ENCODE data around the gene ZNF175.

The ZNF175 gene

DNA sequence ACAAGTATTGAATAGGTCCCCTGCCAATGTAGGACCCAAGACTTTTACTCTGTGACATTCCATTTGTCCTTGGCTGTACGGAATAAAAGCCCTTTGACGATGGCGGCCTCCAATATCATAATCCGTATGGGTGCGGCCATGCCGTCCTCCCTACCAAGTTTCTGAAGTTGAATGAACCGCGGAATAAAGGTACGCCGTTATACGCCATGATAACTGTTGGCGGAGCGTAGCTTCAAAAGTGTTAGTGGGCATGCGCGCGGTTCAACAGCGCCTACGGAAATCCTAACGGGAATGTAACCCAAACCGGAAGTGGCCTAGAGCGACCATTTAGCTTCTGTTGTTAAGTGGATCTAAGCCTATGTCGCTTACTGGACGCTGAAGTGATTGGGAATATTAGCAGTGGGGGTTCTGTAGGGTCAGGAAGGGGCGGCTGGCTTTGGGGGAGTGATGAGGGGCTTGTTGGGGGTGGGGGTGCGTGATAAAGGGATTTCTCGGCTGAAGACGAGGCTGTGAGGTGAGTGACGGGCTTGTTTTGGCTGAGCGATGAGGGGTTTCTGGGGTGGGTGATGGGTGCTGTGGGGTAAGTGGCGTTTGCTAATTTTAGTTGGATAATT, at the start of gene ZNF175:
Gene ZNF175, plus strand, starts transcription at position 322 of the 614 bp plus-strand sequence. CDS start 2,047 bp downstream, outside the sequence.
- peak; percentile 78 for DNase-seq

- DNase-seq, result no peak
These were observed 49.7 kb upstream of the ZNF175 start for GRCh38 chr19:51521357-51521756.

GRCh38 chr19:51521781-51522180, 49.3 kb upstream of the ZNF175 start:
- DNase-seq, result no peak

GRCh38 chr19:51524666-51525264, 46.3 kb upstream of the ZNF175 start:
- no peak for DNase-seq

- DNase-seq, result no peak
These were observed 45.4 kb upstream of the ZNF175 start for GRCh38 chr19:51525651-51526050.

DNA sequence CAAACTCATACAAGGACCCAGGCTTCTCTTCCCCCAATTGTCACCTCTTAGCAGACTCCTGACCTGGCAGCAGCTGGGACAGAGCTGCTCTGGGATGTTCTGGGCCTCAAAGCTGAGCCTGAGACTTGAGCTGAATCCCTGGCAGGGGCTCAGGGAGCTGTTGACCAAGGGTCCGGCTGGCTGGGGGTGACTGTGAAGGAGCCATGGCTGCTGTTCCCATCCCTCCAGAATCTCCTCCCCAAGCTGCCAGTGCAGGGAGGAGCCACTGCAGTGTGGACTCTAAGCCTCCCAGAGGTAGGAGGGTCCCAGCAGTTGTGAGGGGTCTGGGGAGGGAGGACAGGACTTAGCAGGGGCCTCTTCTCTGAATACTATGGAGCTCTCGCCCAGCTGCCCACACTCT, 41.8 kb upstream of the ZNF175 start:
- DNase-seq, result no peak

DNA sequence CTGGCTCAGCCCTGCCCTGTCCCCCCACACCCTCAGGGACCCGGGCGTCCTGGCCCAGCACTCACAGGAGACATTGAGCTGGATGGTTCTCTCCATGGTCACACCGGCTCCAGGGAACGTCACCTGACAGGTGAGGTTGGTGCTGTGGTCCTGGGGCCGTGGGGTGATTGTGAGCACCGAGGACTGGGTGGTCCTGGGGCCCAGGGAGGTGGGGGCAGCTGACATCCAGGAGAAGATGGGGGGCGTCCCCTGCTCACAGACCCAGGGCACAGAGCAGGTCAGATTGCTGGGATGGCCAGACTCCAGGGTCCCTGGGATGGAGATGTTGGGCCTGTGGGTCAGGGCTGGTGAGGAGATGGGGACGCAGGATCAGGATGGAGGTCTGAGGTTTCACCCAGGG, 40.5 kb upstream of the ZNF175 start:
- DNase-seq, result no peak

- peak; percentile 61 for DNase-seq
These were observed 39.5 kb upstream of the ZNF175 start, which contains the start of gene SIGLEC6 for GRCh38 chr19:51531349-51532315. TSS of gene SIGLEC6 (minus strand) at chr19:51531670. CDS start at chr19:51531648, 22 bp downstream.

GRCh38 chr19:51535535-51535934, 35.5 kb upstream of the ZNF175 start:
- DNase-seq, result no peak

DNA sequence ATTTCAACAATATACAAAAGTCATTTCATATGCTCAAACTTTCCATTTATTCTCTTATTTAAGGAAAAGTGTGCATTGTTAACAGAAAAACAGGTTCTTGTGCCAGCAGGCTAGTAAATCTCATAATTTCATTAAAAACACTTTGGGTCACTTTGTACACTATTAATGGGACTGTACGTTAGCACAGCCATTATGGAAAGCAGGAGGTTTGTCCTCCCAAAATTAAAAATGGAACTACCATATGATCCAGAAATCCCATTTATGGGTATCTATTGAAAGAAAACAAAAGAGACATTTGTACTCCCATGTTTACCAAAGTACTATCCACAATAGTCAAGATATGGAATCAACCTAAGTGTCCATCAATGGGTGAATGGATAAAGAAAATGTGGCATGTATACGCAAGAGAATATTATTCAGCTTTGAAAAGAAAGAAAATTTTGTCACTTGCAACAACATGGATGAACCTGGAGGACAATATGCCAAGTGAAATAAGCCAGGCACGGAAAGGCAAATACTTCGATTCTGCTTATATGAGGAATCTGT, 31.2 kb upstream of the ZNF175 start:
- no peak for DNase-seq

- DNase-seq, result no peak
These were observed 29.4 kb upstream of the ZNF175 start for GRCh38 chr19:51541458-51542357.

DNA sequence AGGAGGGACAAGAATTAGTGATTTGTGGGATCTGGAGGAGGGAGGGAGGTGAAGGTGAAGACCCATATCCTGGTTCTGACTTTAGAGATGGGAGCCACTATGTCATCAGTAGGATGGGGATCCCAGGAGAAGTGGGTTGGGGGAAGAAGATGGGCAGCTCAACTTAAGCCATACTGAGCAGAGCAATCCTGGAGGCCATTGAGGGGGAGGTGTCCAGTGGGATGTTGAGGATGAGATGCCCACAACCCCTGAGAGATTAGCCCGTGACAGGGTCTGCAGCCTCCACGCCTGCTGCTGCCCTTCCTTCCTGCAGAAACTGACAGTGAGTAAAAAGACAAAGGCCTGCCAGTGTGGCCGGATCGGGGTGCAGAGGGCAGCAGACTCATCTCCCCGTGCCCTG, 28.4 kb upstream of the ZNF175 start:
- DNase-seq, result no peak

GRCh38 chr19:51544038-51544437, 27.0 kb upstream of the ZNF175 start:
- no peak for DNase-seq

GRCh38 chr19:51546107-51546649, 24.9 kb upstream of the ZNF175 start:
- no peak for DNase-seq

- peak; percentile 62 for DNase-seq
These were observed 24.3 kb upstream of the ZNF175 start for GRCh38 chr19:51546650-51547396.

GRCh38 chr19:51547397-51548212, 23.5 kb upstream of the ZNF175 start:
- no peak for DNase-seq

DNA sequence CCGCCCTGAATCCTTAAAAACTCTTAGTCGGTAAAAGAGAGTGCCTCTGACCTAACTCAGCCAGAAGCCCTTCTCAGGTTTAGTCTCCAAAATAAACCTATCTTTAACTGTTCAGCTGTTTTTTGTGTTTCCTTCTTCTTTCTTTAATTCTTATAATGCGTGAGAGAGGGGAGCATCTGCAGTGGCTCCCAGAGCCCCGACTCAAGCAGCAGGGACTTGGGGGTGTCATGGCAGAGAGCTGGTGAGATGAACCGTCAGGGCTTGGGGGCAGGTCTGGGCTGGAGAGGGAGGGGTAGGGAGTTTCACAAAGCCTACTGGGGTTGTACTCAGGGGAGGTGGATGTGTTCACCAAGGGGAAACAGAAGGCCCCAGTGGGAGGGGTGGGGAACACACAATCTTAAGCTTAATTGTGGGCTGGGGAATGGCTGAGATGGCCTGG, 22.9 kb upstream of the ZNF175 start:
- DNase-seq, result no peak

DNA sequence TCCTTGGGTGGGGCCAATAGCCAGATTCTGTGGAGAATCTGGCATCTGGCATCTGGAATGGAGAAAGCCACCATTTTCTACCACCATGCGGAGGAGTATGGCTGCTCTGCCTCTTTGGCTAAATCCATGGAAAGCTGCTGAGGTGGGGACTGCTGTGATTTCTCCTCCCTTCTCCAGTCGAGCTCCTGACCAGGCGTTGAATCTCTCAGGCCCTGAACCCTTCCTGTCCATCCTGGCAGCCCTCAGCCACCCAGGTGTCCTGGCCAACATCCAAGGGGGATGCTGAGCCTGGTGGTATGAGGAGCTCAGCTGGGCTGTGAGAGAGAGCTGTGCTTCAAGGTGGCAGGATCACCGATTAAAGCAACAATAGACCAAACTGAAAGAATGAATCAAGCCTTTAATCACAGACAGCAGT, 22.2 kb upstream of the ZNF175 start:
- no peak for DNase-seq

GRCh38 chr19:51549533-51550324, 21.4 kb upstream of the ZNF175 start:
- peak; percentile 58 for DNase-seq

Measured in NK-92 treated with Interleukin-12 subunit alpha and Interleukin-12 subunit beta, amount 100 ng/mL, for 24 hours (cell line).